Effector memory CD8-positive, alpha-beta T cell (primary cell): ENCODE data around the gene MTCL1.

ENCODE experiments used
- ATAC-seq: fragments of 150-1000 bp; cut with Tn5 transposase; replicated peaks from 2 replicates; pipeline ENCODE4 v1.10.0; 2021; ENCODE audit warnings: mild to moderate bottlenecking, moderate library complexity
- DNase-seq, 3 experiments: peaks; one replicate each; pipeline ENCODE4 v3.0.0; 2021
- H3K27ac Mint-ChIP-seq, 2 donors: one replicate each; pipeline ENCODE4 v1.8.0; 2022; ENCODE audit warnings: mild to moderate bottlenecking in 2 of 2, mixed read lengths in 2 of 2, moderate library complexity in 2 of 2
- H3K27me3 Mint-ChIP-seq, 2 donors: one replicate each; pipeline ENCODE4 v1.8.0; 2022; ENCODE audit warnings: mixed read lengths in 2 of 2
- H3K36me3 Mint-ChIP-seq: one replicate; pipeline ENCODE4 v1.8.0; 2022; ENCODE audit warnings: mild to moderate bottlenecking, moderate library complexity, mixed read lengths; ENCODE audit not compliant: insufficient read depth
- H3K4me1 Mint-ChIP-seq, 2 donors: one replicate each; pipeline ENCODE4 v1.8.0; 2022; ENCODE audit warnings: low read depth in 2 of 2, mixed read lengths in 2 of 2
- H3K4me3 Mint-ChIP-seq, 2 donors: one replicate each; pipeline ENCODE4 v1.8.0; 2022; ENCODE audit warnings: mild to moderate bottlenecking in 2 of 2, mixed read lengths in 2 of 2, moderate library complexity in 2 of 2
- H3K9me3 Mint-ChIP-seq, 2 donors: one replicate each; pipeline ENCODE4 v1.8.0; 2022; ENCODE audit warnings: mixed read lengths in 2 of 2
- total RNA-seq, 9 experiments: gene quantifications; one replicate each; lab custom pipeline; 2026; lab: John Stamatoyannopoulos, UW

MTCL1 gene
- 0 to 3.3 (median 0.65) reads per million in 9 experiments for total RNA-seq

GRCh38 chr18:8705238-8705960 lies at the start of gene MTCL1:
MTCL1 (plus strand) TSS chr18:8705556; CDS start chr18:8705661, 105 bp downstream.
- H3K9me3 Mint-ChIP-seq = no peaks in the 10 kb centered on the region
- H3K27ac Mint-ChIP-seq = no peak within 1 kb of the TSS
- H3K4me1 Mint-ChIP-seq = peaks cover 14 to 20% of the 10 kb centered on the region in 2 donors
- DNase-seq (peak in 2 of 3 experiments; percentile 10 to 14), ATAC-seq (peak; percentile 39)
- peak within 1 kb of the TSS; percentile 93 to 97 for H3K4me3 Mint-ChIP-seq
- peaks cover 9% of the 10 kb centered on the region for H3K36me3 Mint-ChIP-seq
- H3K27me3 Mint-ChIP-seq = peaks cover 60 to 69% of the 10 kb centered on the region in 2 donors

GRCh38 chr18:8656232-8656631 lies 49.1 kb upstream of the MTCL1 start:
- peaks cover 0 to 3% of the 10 kb centered on the region in 2 donors for H3K4me1 Mint-ChIP-seq
- no peak for DNase-seq
- peaks cover 21 to 39% of the 10 kb centered on the region in 2 donors for H3K27me3 Mint-ChIP-seq
- no peak overlapping the region for H3K4me3 Mint-ChIP-seq
- H3K27ac Mint-ChIP-seq = no peak overlapping the region
- H3K36me3 Mint-ChIP-seq = no peaks in the 10 kb centered on the region
- no peaks in the 10 kb centered on the region for H3K9me3 Mint-ChIP-seq
- ATAC-seq = no peak

GRCh38 chr18:8657050-8657820 lies 48.1 kb upstream of the MTCL1 start:
- DNase-seq (no peak), ATAC-seq (no peak)
- no peaks in the 10 kb centered on the region for H3K36me3 Mint-ChIP-seq
- no peak overlapping the region for H3K4me3 Mint-ChIP-seq
- H3K27me3 Mint-ChIP-seq = peaks cover 24 to 36% of the 10 kb centered on the region in 2 donors
- peaks cover 3% of the 10 kb centered on the region in 2 donors for H3K4me1 Mint-ChIP-seq
- H3K9me3 Mint-ChIP-seq = no peaks in the 10 kb centered on the region
- H3K27ac Mint-ChIP-seq = no peak overlapping the region

- no peak for DNase-seq
These were observed 47.4 kb upstream of the MTCL1 start for GRCh38 chr18:8657873-8658470.

GRCh38 chr18:8658858-8659485 lies 46.4 kb upstream of the MTCL1 start:
- Mint-ChIP-seq H3K36me3 (no peaks in the 10 kb centered on the region), H3K27ac (no peak overlapping the region)

More at GRCh38 chr18:8657873-8658470, 47.4 kb upstream of the MTCL1 start:
- peaks cover 3% of the 10 kb centered on the region in 2 donors for H3K4me1 Mint-ChIP-seq
- H3K27ac Mint-ChIP-seq = no peak overlapping the region
- no peaks in the 10 kb centered on the region for H3K9me3 Mint-ChIP-seq
- no peak for ATAC-seq
- H3K27me3 Mint-ChIP-seq = peaks cover 27 to 43% of the 10 kb centered on the region in 2 donors
- no peak overlapping the region for H3K4me3 Mint-ChIP-seq
- no peaks in the 10 kb centered on the region for H3K36me3 Mint-ChIP-seq

GRCh38 chr18:8659609-8660242 lies 45.6 kb upstream of the MTCL1 start:
- H3K4me3 Mint-ChIP-seq = no peak overlapping the region
- H3K4me1 Mint-ChIP-seq = peaks cover 3% of the 10 kb centered on the region in 2 donors
- H3K27ac Mint-ChIP-seq = no peak overlapping the region
- no peak for ATAC-seq
- H3K36me3 Mint-ChIP-seq = no peaks in the 10 kb centered on the region
- no peak for DNase-seq
- H3K9me3 Mint-ChIP-seq = no peaks in the 10 kb centered on the region
- H3K27me3 Mint-ChIP-seq = peaks cover 30 to 49% of the 10 kb centered on the region in 2 donors

More at GRCh38 chr18:8658858-8659485, 46.4 kb upstream of the MTCL1 start:
- no peaks in the 10 kb centered on the region for H3K9me3 Mint-ChIP-seq
- ATAC-seq = no peak
- H3K4me3 Mint-ChIP-seq = no peak overlapping the region
- peaks cover 30 to 49% of the 10 kb centered on the region in 2 donors for H3K27me3 Mint-ChIP-seq
- no peak for DNase-seq
- H3K4me1 Mint-ChIP-seq = peaks cover 3% of the 10 kb centered on the region in 2 donors

- DNase-seq = no peak
- ATAC-seq = no peak
- Mint-ChIP-seq H3K4me1 (peaks cover 3 to 6% of the 10 kb centered on the region in 2 donors), H3K27me3 (peaks cover 30 to 44% of the 10 kb centered on the region in 2 donors), H3K36me3 (no peaks in the 10 kb centered on the region), H3K27ac (no peak overlapping the region), H3K4me3 (no peak overlapping the region), H3K9me3 (no peaks in the 10 kb centered on the region)
These were observed 45.0 kb upstream of the MTCL1 start for GRCh38 chr18:8660316-8660715.

GRCh38 chr18:8661754-8662559 lies 43.4 kb upstream of the MTCL1 start:
- Mint-ChIP-seq H3K4me3 (no peak overlapping the region), H3K27me3 (peaks cover 24 to 33% of the 10 kb centered on the region in 2 donors), H3K27ac (no peak overlapping the region), H3K4me1 (peaks cover 3 to 6% of the 10 kb centered on the region in 2 donors), H3K36me3 (no peaks in the 10 kb centered on the region), H3K9me3 (no peaks in the 10 kb centered on the region)
- ATAC-seq (no peak), DNase-seq (no peak)

- DNase-seq = no peak
- Mint-ChIP-seq H3K4me3 (no peak overlapping the region), H3K9me3 (no peaks in the 10 kb centered on the region), H3K27me3 (peaks cover 19 to 27% of the 10 kb centered on the region in 2 donors), H3K27ac (no peak overlapping the region), H3K36me3 (no peaks in the 10 kb centered on the region), H3K4me1 (peaks cover 3 to 6% of the 10 kb centered on the region in 2 donors)
- no peak for ATAC-seq
These were observed 42.6 kb upstream of the MTCL1 start for GRCh38 chr18:8662560-8663255.

GRCh38 chr18:8667846-8668245 lies 37.5 kb upstream of the MTCL1 start:
- Mint-ChIP-seq H3K27me3 (peaks cover 7 to 9% of the 10 kb centered on the region in 2 donors), H3K4me1 (peaks cover 0 to 3% of the 10 kb centered on the region in 2 donors)
- no peak for ATAC-seq

GRCh38 chr18:8668381-8668780 lies 37.0 kb upstream of the MTCL1 start:
- no peak for DNase-seq
- Mint-ChIP-seq H3K36me3 (no peaks in the 10 kb centered on the region), H3K27me3 (peaks cover 2 to 5% of the 10 kb centered on the region in 2 donors), H3K27ac (no peak overlapping the region), H3K9me3 (no peaks in the 10 kb centered on the region), H3K4me3 (no peak overlapping the region), H3K4me1 (peaks cover 0 to 3% of the 10 kb centered on the region in 2 donors)
- ATAC-seq = no peak

More at GRCh38 chr18:8667846-8668245, 37.5 kb upstream of the MTCL1 start:
- Mint-ChIP-seq H3K9me3 (no peaks in the 10 kb centered on the region), H3K36me3 (no peaks in the 10 kb centered on the region), H3K4me3 (no peak overlapping the region), H3K27ac (no peak overlapping the region)
- no peak for DNase-seq

GRCh38 chr18:8669571-8669970 lies 35.8 kb upstream of the MTCL1 start:
- Mint-ChIP-seq H3K27me3 (peaks cover 0 to 5% of the 10 kb centered on the region in 2 donors), H3K4me1 (peaks cover 0 to 3% of the 10 kb centered on the region in 2 donors), H3K36me3 (no peaks in the 10 kb centered on the region), H3K27ac (no peak overlapping the region), H3K9me3 (no peaks in the 10 kb centered on the region), H3K4me3 (no peak overlapping the region)
- ATAC-seq = no peak
- no peak for DNase-seq
